Smooth muscle cell (in vitro differentiated cells): ENCODE data around the gene SRSF8. TPM values are rescaled to one million over a fixed set of nuclear protein-coding genes. Genes with fewer than 3 reads are reported as not detected.
A peak's percentile ranks its signal among the peaks of the same experiment; 100 is the strongest.

Experiments
- DNase-seq: peaks from one replicate; lab custom pipeline; 2025; ENCODE audit not compliant: unreplicated experiment; lab: John Stamatoyannopoulos, UW
- H2AFZ ChIP-seq: fragments of 200-600 bp; sonication (generic); 2 replicates; pipeline ENCODE4 v1.6.0; 2016; ENCODE audit warnings: antibody characterized with exemption, low read depth, mild to moderate bottlenecking
- H3F3A ChIP-seq: fragments of 200-600 bp; sonication (generic); 2 replicates; pipeline ENCODE4 v1.6.0; 2017; ENCODE audit warnings: antibody characterized with exemption, low read depth
- H3K27ac ChIP-seq: fragments of 200-600 bp; sonication (generic); 2 replicates; pipeline ENCODE4 v1.5.1; 2016; ENCODE audit warnings: low read depth, mild to moderate bottlenecking
- H3K27me3 ChIP-seq: fragments of 200-600 bp; sonication (generic); 2 replicates; pipeline ENCODE4 v1.6.1; 2016; ENCODE audit warnings: low read depth, mild to moderate bottlenecking
- H3K36me3 ChIP-seq: fragments of 200-600 bp; sonication (generic); 2 replicates; pipeline ENCODE4 v1.5.1; 2016; ENCODE audit warnings: low read depth
- H3K4me1 ChIP-seq: fragments of 200-600 bp; sonication (generic); 2 replicates; pipeline ENCODE4 v1.5.1; 2016; ENCODE audit warnings: low read depth
- H3K4me2 ChIP-seq: fragments of 200-600 bp; sonication (generic); 2 replicates; pipeline ENCODE4 v1.6.0; 2016; ENCODE audit warnings: mild to moderate bottlenecking
- H3K4me3 ChIP-seq: fragments of 200-600 bp; sonication (generic); 2 replicates; pipeline ENCODE4 v1.5.1; 2016; ENCODE audit warnings: mild to moderate bottlenecking
- H3K79me2 ChIP-seq: fragments of 200-600 bp; sonication (generic); 2 replicates; pipeline ENCODE4 v1.6.0; 2016; ENCODE audit warnings: low read depth, mild to moderate bottlenecking
- H3K9ac ChIP-seq: fragments of 200-600 bp; sonication (generic); 2 replicates; pipeline ENCODE4 v1.6.0; 2016; ENCODE audit warnings: low read depth
- H3K9me3 ChIP-seq: fragments of 200-600 bp; sonication (generic); replicated peaks from 2 replicates; pipeline ENCODE4 v1.5.1; 2016; ENCODE audit warnings: low read depth
- H4K20me1 ChIP-seq: fragments of 200-600 bp; sonication (generic); 2 replicates; pipeline ENCODE4 v1.6.0; 2016; ENCODE audit warnings: low read depth
- CTCF ChIP-seq: fragments of 200-600 bp; sonication (generic); IDR thresholded peaks from 2 replicates; pipeline ENCODE4 v1.5.1; 2017; ENCODE audit warnings: borderline replicate concordance, mild to moderate bottlenecking, antibody characterized with exemption; ENCODE audit not compliant: insufficient read depth, poor library complexity, severe bottlenecking
- WGBS: methylation state at CpG from one replicate; pipeline ENCODE4 v1.1.7; 2016; ENCODE audit warnings: low lambda C conversion rate; 5-methylcytosine and 5-hydroxymethylcytosine counted together
- polyA plus RNA-seq: library from polyadenylated mRNA; unstranded; fragments of >200 nt; fragmentation: Nextera tagmentation; extraction: Ambion mirVana; gene quantifications from 2 replicates; pipeline ENCODE4 v1.2.1, GENCODE V29; 2016
- total RNA-seq: library from RNA; depleted of rRNA; stranded (reverse); fragments of >200 nt; gene quantifications from 2 replicates; pipeline ENCODE4 v1.2.3, GENCODE V29; 2014

SRSF8 gene
- total and polyA plus RNA-seq, 2 experiments from 2014 or later, result 40.5 to 43.5 TPM

DNA sequence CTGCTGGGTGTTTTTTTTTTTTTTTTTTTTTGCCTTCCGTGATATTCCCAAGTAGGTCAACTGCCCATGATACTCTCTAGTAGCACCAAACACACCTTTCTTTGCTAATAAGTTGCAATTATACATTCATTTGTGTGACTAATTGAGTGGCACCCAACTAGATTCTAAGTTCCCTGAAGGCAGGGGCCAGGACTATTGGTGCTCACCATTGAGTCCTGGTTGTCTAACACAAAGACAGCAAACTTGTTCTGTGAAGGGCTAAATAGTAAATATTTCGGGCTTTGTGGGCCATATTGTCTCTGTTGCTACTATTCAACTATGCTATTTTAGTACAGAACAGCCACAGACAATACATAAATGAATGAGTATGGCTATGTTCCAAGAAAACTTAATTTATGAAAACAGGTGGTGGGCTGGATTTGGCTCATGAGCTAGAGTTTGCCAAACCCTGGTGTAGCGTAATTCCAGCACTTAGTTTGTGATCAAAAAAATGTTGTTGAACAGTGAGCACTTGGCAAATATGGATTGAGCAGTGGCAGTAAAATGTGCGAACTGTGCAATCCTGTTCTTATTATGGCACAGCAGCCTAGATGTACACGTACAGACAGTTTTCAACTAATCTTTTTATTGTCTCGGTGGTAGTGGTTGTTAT, 34.3 kb downstream of the SRSF8 start:
- H3K4me2 ChIP-seq, result no peak overlapping the region
- H3K79me2 ChIP-seq, result peaks cover 98% of the 10 kb centered on the region
- WGBS, result 89% methylated on average over 6 of the region's 6 CpGs

GRCh38 chr11:95101935-95102334, 35.2 kb downstream of the SRSF8 start:
- H3K27ac ChIP-seq, result peak overlapping the region; percentile 59
- no peak for DNase-seq
- WGBS, result 38% methylated on average over 1 of the region's 1 CpG

More for the DNA sequence above, 34.3 kb downstream of the SRSF8 start:
- Histone ChIP-seq H3K9ac (no peak overlapping the region), H4K20me1 (peaks cover 10% of the 10 kb centered on the region), H3K27me3 (no peaks in the 10 kb centered on the region), H3K4me1 (no peaks in the 10 kb centered on the region), H3K27ac (no peak overlapping the region), H3K4me3 (no peak overlapping the region), H3K36me3 (no peaks in the 10 kb centered on the region), H2AFZ (no peak overlapping the region), H3F3A (peaks cover 32% of the 10 kb centered on the region), H3K9me3 (no peaks in the 10 kb centered on the region)
- DNase-seq, result no peak
- no peak for TF ChIP-seq CTCF

GRCh38 chr11:95102733-95103132, 36.0 kb downstream of the SRSF8 start:
- Histone ChIP-seq H3K27me3 (no peaks in the 10 kb centered on the region), H3K27ac (peak overlapping the region; percentile 59), H3F3A (peaks cover 42% of the 10 kb centered on the region), H3K9me3 (no peaks in the 10 kb centered on the region), H3K4me1 (peaks cover 8% of the 10 kb centered on the region), H2AFZ (no peak overlapping the region), H3K79me2 (peaks cover 92% of the 10 kb centered on the region), H3K4me3 (no peak overlapping the region), H4K20me1 (peaks cover 5% of the 10 kb centered on the region), H3K36me3 (no peaks in the 10 kb centered on the region), H3K4me2 (no peak overlapping the region), H3K9ac (no peak overlapping the region)
- no peak for TF ChIP-seq CTCF
- WGBS, result 81% methylated on average over 2 of the region's 2 CpGs
- DNase-seq, result no peak

More at GRCh38 chr11:95101935-95102334, 35.2 kb downstream of the SRSF8 start:
- H3K9me3 ChIP-seq, result no peaks in the 10 kb centered on the region
- no peak overlapping the region for H2AFZ ChIP-seq
- H3K4me1 ChIP-seq, result peaks cover under 1% of the 10 kb centered on the region
- no peak overlapping the region for H3K9ac ChIP-seq
- H3K36me3 ChIP-seq, result no peaks in the 10 kb centered on the region
- peaks cover 10% of the 10 kb centered on the region for H4K20me1 ChIP-seq
- no peak for TF ChIP-seq CTCF
- H3K4me2 ChIP-seq, result no peak overlapping the region
- H3K79me2 ChIP-seq, result peaks cover 98% of the 10 kb centered on the region
- no peak overlapping the region for H3K4me3 ChIP-seq
- no peaks in the 10 kb centered on the region for H3K27me3 ChIP-seq
- H3F3A ChIP-seq, result peaks cover 37% of the 10 kb centered on the region

DNA sequence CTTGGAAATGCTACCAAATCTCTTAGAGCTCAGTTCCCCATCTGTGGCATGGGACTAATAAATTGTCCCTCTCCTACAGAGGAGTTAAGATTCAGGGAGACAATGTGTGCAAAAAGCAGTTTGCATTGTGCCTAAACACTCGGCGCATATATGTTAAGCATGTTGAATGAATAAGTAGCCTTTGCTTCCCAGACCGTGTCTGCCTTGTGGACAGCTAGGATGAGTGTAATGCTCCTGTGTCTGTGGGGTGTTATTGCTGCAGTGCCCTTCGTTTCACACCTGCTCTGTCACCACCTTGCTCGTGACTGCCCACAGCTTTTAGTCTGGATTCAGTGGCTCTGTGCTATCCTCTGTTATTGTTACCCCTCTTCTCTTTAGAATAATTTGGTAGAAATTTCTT, 37.0 kb downstream of the SRSF8 start:
- WGBS, result 92% methylated on average over 5 of the region's 5 CpGs
- TF ChIP-seq CTCF, result no peak
- Histone ChIP-seq H3K79me2 (peaks cover 82% of the 10 kb centered on the region), H3K4me1 (peaks cover 16% of the 10 kb centered on the region), H3K4me3 (no peak overlapping the region), H3K9me3 (no peaks in the 10 kb centered on the region), H3K4me2 (no peak overlapping the region), H3K27ac (peak overlapping the region; percentile 35), H3F3A (peaks cover 51% of the 10 kb centered on the region), H2AFZ (no peak overlapping the region), H3K9ac (no peak overlapping the region), H3K36me3 (no peaks in the 10 kb centered on the region), H3K27me3 (no peaks in the 10 kb centered on the region), H4K20me1 (peaks cover 5% of the 10 kb centered on the region)
- no peak for DNase-seq
